OCI-LY7 (cell line): ENCODE data around the gene ERP44. TPM values are rescaled to one million over a fixed set of nuclear protein-coding genes. Genes with fewer than 3 reads are reported as not detected.

Experiments used
- BruUV-seq: library from RNA; stranded (reverse); fragments of 400-500 nt; replicated peaks from 2 replicates; lab custom pipeline; 2021; lab: Mats Ljungman, UMichigan
- CTCF ChIA-PET: fragments of 300-600 bp; sonication (Branson Sonifier 250); formaldehyde crosslinking; loops from one replicate; lab custom pipeline; 2022; ENCODE audit warnings: antibody characterized with exemption; ENCODE audit not compliant: unreplicated experiment; lab: Charles Lee
- POLR2A ChIA-PET: fragments of 300-600 bp; sonication (Branson Sonifier 250); formaldehyde crosslinking; loops from one replicate; lab custom pipeline; 2022; ENCODE audit warnings: antibody characterized with exemption; lab: Charles Lee
- DNase-seq: peaks from one replicate; pipeline ENCODE4 v3.0.0-alpha.2; 2015; ENCODE audit warnings: low spot score
- H2AFZ ChIP-seq: fragments of 200-600 bp; sonication (generic), shearing (Covaris generic); 2 replicates; pipeline ENCODE4 v1.6.1; 2014; ENCODE audit warnings: mild to moderate bottlenecking, antibody characterized with exemption, low read length, moderate library complexity
- H3K27ac ChIP-seq: fragments of 200-600 bp; sonication (generic); 2 replicates; pipeline ENCODE4 v1.5.1; 2014; ENCODE audit warnings: mixed run types, low read depth, mild to moderate bottlenecking, moderate library complexity, low read length, inconsistent platforms; ENCODE audit not compliant: poor library complexity, severe bottlenecking
- H3K36me3 ChIP-seq: fragments of 200-600 bp; sonication (generic); 2 replicates; pipeline ENCODE4 v1.6.1; 2014; ENCODE audit warnings: mild to moderate bottlenecking, antibody characterized with exemption, low read length, moderate library complexity, mixed read lengths; ENCODE audit not compliant: insufficient read depth
- H3K4me1 ChIP-seq: fragments of 200-600 bp; sonication (generic); 2 replicates; pipeline ENCODE4 v1.5.1; 2014; ENCODE audit warnings: mild to moderate bottlenecking, low read length; ENCODE audit not compliant: insufficient read depth, poor library complexity, severe bottlenecking
- H3K4me2 ChIP-seq: fragments of 200-600 bp; sonication (generic); 2 replicates; pipeline ENCODE4 v1.6.1; 2014; ENCODE audit warnings: mild to moderate bottlenecking, low read length
- H3K4me3 ChIP-seq: fragments of 200-600 bp; sonication (generic); 2 replicates; pipeline ENCODE4 v1.5.1; 2014; ENCODE audit warnings: mild to moderate bottlenecking, low read depth, low read length; ENCODE audit not compliant: poor library complexity, severe bottlenecking
- H3K79me2 ChIP-seq: fragments of 200-600 bp; sonication (generic); 2 replicates; pipeline ENCODE4 v1.6.1; 2016; ENCODE audit warnings: low read depth, mild to moderate bottlenecking, low read length, moderate library complexity, mixed read lengths; ENCODE audit not compliant: insufficient read depth
- H3K9me2 ChIP-seq: fragments of 200-600 bp; sonication (generic); 2 replicates; pipeline ENCODE4 v1.6.1; 2016; ENCODE audit warnings: mild to moderate bottlenecking, low read length, mixed read lengths; ENCODE audit not compliant: insufficient read depth
- H3K9me3 ChIP-seq: fragments of 200-600 bp; sonication (generic); 2 replicates; pipeline ENCODE4 v1.6.1; 2014; ENCODE audit warnings: mild to moderate bottlenecking, mixed run types, low read length, mixed read lengths
- H4K20me1 ChIP-seq: fragments of 200-600 bp; sonication (generic); 2 replicates; pipeline ENCODE4 v1.6.1; 2014; ENCODE audit warnings: mild to moderate bottlenecking, antibody characterized with exemption, low read length, moderate library complexity, mixed read lengths; ENCODE audit not compliant: insufficient read depth
- EZH2phosphoT487 ChIP-seq: fragments of 200-600 bp; sonication (generic); IDR thresholded peaks from 2 replicates; pipeline ENCODE4 v1.6.1; 2018; ENCODE audit warnings: low read depth, borderline replicate concordance, mild to moderate bottlenecking, mixed run types, antibody characterized with exemption, low read length, moderate library complexity, mixed read lengths
- intact Hi-C: fragments of 100-400 bp; cut with micrococcal nuclease; formaldehyde crosslinking; loops from one replicate; pipeline ENCODE4 v1.10.0; 2022; ENCODE audit not compliant: unreplicated experiment
- total RNA-seq, 2 experiments: library from RNA; depleted of rRNA in 1 of 2; stranded (reverse); fragments of >200 nt in 1 of 2; shearing (Covaris generic) in 1 of 2; gene quantifications; 2 replicates each; pipeline ENCODE4 v1.2.3, GENCODE V29; 2014 to 2022
- TF ChIP-seq, protein P1 (sequence below): fragments of 200-600 bp; sonication (generic); conservative IDR thresholded peaks from 2 replicates; pipeline ENCODE4 v1.5.1; 2014; ENCODE audit warnings: mild to moderate bottlenecking, antibody characterized with exemption, low read length, moderate library complexity, mixed read lengths

The ERP44 gene
- total RNA-seq, 2 experiments from 2014 or later = 19.3 to 28.1 TPM

- H4K20me1 ChIP-seq = no peaks in the 10 kb centered on the region
- no peak overlapping the region for H3K27ac ChIP-seq
- H3K4me1 ChIP-seq = no peaks in the 10 kb centered on the region
- H3K79me2 ChIP-seq = no peaks in the 10 kb centered on the region
- no peaks in the 10 kb centered on the region for H3K9me2 ChIP-seq
- H3K4me2 ChIP-seq = no peak overlapping the region
- H3K9me3 ChIP-seq = peaks cover 21% of the 10 kb centered on the region
- H3K36me3 ChIP-seq = peaks cover 99% of the 10 kb centered on the region
- BruUV-seq = no TSS peak
- no peak overlapping the region for H3K4me3 ChIP-seq
- ChIA-PET CTCF (no interaction called here), POLR2A (interaction anchor here (0.6 to 0.8 kb wide), 2 partner anchors 17 to 832 kb away, joined by 3 read pairs; no protein-coding TSS in a partner anchor)
- DNase-seq = no peak
- TF ChIP-seq, protein P1, sequence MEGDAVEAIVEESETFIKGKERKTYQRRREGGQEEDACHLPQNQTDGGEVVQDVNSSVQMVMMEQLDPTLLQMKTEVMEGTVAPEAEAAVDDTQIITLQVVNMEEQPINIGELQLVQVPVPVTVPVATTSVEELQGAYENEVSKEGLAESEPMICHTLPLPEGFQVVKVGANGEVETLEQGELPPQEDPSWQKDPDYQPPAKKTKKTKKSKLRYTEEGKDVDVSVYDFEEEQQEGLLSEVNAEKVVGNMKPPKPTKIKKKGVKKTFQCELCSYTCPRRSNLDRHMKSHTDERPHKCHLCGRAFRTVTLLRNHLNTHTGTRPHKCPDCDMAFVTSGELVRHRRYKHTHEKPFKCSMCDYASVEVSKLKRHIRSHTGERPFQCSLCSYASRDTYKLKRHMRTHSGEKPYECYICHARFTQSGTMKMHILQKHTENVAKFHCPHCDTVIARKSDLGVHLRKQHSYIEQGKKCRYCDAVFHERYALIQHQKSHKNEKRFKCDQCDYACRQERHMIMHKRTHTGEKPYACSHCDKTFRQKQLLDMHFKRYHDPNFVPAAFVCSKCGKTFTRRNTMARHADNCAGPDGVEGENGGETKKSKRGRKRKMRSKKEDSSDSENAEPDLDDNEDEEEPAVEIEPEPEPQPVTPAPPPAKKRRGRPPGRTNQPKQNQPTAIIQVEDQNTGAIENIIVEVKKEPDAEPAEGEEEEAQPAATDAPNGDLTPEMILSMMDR = no peak
- TF ChIP-seq EZH2phosphoT487 = no peak
- intact Hi-C loops = loop anchor here (5.0 kb wide), 1 partner anchor 208 kb away; no protein-coding TSS in a partner anchor
- no peak overlapping the region for H2AFZ ChIP-seq
These were observed 84.0 kb downstream of the ERP44 start for GRCh38 chr9:100014846-100015245.

- Histone ChIP-seq H3K4me1 (no peaks in the 10 kb centered on the region), H3K9me2 (no peaks in the 10 kb centered on the region), H2AFZ (no peak overlapping the region), H3K4me3 (no peak overlapping the region), H3K36me3 (peaks cover 93% of the 10 kb centered on the region), H3K79me2 (no peaks in the 10 kb centered on the region), H3K4me2 (no peak overlapping the region), H4K20me1 (no peaks in the 10 kb centered on the region), H3K9me3 (peaks cover 21% of the 10 kb centered on the region), H3K27ac (no peak overlapping the region)
- CTCF ChIA-PET = no interaction called here
- TF ChIP-seq EZH2phosphoT487 = no peak
- TF ChIP-seq, protein P1 = no peak
- intact Hi-C loops = loop anchor here (5.0 kb wide), 1 partner anchor 206 kb away; no protein-coding TSS in a partner anchor
- BruUV-seq = no TSS peak
- POLR2A ChIA-PET = interaction anchor here (0.6 to 1.0 kb wide), 5 partner anchors 8 to 46 kb away, joined by 3 to 4 read pairs (median 3); no protein-coding TSS in a partner anchor
- DNase-seq = no peak
These were observed 85.2 kb downstream of the ERP44 start for GRCh38 chr9:100013573-100013972.

DNA sequence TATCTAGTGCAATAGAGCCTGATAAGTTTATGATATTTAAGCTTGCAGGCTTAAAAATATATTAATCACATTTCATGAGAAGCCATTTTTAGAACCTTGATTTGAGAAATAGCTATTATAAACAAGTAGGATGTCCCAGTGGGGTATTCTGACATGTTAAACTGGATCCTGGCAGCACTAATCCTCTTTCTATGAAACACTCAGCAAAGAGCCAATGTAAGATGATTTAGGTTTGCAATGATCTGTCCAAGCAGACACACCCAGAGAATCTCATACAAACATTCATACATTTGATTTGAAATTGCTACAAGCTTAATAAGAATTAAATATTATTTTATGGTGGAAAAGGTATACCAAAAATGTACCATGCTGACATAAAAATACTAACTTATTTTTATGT is 86.5 kb downstream of the ERP44 start:
- intact Hi-C loops = loop anchor here (5.0 kb wide), 1 partner anchor 205 kb away; no protein-coding TSS in a partner anchor
- H3K9me3 ChIP-seq = peaks cover 21% of the 10 kb centered on the region
- H3K36me3 ChIP-seq = peaks cover 88% of the 10 kb centered on the region
- no TSS peak for BruUV-seq
- no peak overlapping the region for H3K4me2 ChIP-seq
- H3K27ac ChIP-seq = no peak overlapping the region
- no peak overlapping the region for H2AFZ ChIP-seq
- H3K4me3 ChIP-seq = no peak overlapping the region
- no peaks in the 10 kb centered on the region for H3K9me2 ChIP-seq
- no peak for TF ChIP-seq EZH2phosphoT487
- TF ChIP-seq, protein P1 = no peak
- ChIA-PET CTCF (interaction anchor here (0.5 kb wide), 1 partner anchor 212 kb away, joined by 3 read pairs; no protein-coding TSS in a partner anchor), POLR2A (interaction anchor here (0.6 to 1.1 kb wide), 2 partner anchors 19 to 102 kb away, joined by 3 read pairs; no protein-coding TSS in a partner anchor)
- no peak for DNase-seq
- no peaks in the 10 kb centered on the region for H3K4me1 ChIP-seq
- no peaks in the 10 kb centered on the region for H3K79me2 ChIP-seq
- H4K20me1 ChIP-seq = no peaks in the 10 kb centered on the region
